Lung microvascular endothelial cell (primary cell): Measurements from ENCODE around the gene POLL. TPM values are rescaled to one million over a fixed set of nuclear protein-coding genes. Genes with fewer than 3 reads are reported as not detected.
A peak's percentile ranks its signal among the peaks of the same experiment; 100 is the strongest.
"Not testable (repeated sequence)": the region's sequence is repeated elsewhere in the genome, so short reads cannot be mapped to it uniquely, and the experiment has no call there.

Experiments
- DNase-seq, 2 donors: peaks; one replicate each; pipeline versions ENCODE4 v3.0.0 to v3.0.0-alpha.2; 2010; ENCODE audit warnings: low read depth in 2 of 2
- total RNA-seq: library from RNA; depleted of rRNA; stranded (reverse); fragments of >200 nt; gene quantifications from 2 replicates; pipeline ENCODE4 v1.2.1, GENCODE V29; 2014

Gene POLL
- total RNA-seq, 1 donor from 2014 or later = 5.0 TPM

- no peak for DNase-seq
Observed at GRCh38 chr10:101611096-101611905, 23.2 kb upstream of the POLL start.

DNA sequence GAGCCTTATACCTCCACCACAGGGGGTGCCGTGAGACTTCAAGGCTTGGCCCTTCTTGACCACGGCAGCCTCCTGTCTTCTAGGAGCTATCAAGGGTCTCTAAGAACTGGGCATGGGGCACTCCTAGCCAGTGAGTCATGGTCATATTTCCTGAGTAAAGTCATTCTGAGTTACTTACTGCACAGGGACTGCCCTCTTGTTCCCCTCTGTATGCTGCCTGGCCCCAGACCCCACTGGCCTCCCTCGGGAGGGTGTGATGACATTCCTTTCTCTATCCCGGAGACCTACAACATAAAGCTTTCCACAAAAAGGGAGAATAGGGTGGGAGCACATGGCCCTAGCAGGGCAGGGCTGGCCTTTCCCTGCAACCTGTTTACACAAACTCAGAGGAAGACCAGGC lies 21.4 kb upstream of the POLL start:
- peak in 1 of 2 donors; percentile 37 for DNase-seq

GRCh38 chr10:101607124-101607523 lies 19.1 kb upstream of the POLL start:
- DNase-seq = peak in 1 of 2 donors; percentile 61

DNA sequence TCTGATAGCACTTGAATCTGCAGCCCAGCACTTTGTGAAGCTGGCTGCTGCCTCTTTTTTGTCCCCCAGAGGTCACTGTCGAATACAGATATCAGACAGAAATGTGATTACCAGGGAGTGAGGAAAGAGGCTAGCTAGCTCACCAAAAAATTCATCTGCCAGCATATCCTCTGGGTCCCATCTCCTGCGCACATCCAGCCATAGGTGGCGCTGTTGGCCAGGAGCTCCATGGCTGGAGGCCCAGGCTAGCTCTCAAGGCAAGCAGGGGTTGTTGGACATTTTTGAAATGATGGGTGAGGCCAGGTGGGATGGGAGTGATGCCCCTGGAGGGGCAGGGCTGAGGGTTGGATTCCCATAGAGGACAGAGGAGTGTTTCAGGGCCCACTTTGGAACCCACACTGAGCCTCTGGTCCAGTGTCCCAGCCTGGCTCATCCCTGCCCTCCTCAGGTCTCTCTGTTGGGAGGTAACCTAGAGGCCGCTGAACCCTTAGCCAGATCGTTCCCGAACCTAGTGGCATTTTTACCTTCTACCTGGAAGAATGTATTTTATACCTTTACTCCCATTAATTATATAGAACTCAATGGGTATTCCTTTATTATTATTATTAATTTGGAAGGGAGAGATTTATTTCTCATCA lies 14.8 kb upstream of the POLL start:
- peak; percentile 68 to 81 for DNase-seq

- no peak for DNase-seq
Observed at GRCh38 chr10:101601541-101601940, 13.5 kb upstream of the POLL start.

DNA sequence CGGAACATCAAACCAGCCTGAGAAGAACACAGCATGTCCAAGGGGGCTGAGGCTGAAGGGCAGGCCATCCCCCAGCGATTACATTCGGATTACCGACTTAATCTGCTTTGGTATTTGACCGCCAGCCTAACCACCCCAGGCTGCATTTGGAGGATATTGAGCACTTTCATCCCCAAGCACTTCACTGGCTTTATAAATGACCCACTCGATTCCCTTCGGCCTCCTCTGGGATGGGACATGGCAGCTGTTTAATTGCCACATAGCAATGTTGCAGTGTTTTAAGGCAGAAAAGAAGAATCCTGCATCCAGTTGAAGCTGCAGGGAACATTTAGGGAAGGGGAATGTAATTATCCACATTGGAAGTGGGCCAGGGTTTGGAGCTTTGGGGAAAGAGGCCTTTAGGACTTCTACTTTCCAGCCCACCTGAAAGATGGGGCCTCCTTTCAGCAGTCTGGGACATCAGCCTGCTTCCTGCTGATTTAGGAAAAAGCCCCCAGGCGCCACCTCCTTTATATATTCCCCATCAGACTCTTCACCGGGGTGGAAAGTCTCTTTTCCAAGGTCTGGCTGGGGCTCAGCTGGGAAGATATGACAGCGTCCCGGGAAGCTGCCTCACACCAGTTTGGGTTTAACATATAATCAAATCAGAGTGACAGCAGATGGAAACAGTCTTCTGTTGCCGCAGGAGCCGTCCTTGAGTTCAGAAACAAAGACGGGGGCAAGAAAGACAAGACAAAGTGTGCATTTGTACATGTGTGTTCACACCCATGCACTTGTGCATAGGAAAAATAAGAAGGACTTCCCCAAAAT lies 9.2 kb upstream of the POLL start:
- no peak for DNase-seq

DNA sequence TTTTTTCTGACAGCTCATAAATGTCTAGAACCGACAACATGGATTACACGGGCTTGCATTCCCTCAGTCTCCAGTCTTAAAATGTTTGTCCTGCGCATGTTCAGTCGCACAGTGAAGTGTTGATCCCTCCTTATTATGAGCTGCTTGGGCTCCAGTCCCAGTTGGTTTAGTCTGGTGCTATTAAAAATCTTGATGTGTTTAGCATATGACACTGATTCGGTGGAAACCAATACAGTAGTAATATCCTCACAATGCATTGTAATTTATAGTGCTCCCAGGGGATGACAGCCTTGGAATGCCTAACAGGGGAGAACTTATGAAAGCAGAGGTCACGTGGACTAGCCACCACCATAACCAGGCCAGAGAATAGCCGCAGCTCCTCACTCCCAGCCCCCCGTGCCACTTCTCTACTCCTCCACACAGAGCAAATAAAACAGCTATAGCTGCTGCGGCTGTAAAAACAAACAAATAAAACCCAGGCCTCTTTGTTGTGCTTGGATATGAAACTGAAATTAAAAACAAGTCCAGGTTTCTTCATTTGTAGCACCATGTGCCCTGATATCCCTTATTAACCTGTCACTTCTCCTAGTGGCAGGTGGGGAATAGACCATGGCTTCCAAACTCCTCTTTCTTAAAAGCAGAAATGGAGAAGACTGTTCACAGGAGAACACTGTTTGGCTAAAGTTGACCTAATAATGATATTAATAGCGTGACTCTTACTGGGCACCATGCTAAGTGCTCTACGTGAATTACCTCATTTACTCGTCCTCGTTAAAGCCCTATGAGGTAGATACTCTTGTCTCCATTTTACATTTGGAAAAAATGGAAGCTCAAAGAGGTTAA lies 7.8 kb upstream of the POLL start:
- no peak for DNase-seq

- DNase-seq = not testable (repeated sequence)
Observed at GRCh38 chr10:101593331-101593730, 5.3 kb upstream of the POLL start.

DNA sequence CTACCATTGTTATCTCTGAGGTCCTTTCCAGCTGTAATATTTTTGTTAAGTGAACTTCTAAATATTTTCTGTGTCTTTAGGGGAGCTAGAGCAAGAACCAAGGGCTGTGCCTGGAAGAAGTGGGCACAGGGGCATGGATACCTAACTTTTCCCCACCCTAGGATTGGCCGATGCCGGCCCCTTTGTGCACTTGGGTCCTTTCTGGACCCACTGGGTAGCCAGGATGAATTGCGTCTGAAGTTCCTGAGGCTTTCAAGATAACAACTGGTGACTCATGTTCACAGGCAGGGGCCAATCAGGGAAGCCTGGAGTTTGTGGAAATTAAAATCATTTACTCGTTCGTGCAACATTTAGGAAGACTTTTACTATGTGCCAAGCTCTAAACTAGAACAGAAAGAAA lies 822 bp upstream of the POLL start:
- DNase-seq = peak in 1 of 2 donors; percentile 54

- DNase-seq = no peak
Observed at GRCh38 chr10:101585841-101586240, 2.2 kb downstream of the POLL start.

DNA sequence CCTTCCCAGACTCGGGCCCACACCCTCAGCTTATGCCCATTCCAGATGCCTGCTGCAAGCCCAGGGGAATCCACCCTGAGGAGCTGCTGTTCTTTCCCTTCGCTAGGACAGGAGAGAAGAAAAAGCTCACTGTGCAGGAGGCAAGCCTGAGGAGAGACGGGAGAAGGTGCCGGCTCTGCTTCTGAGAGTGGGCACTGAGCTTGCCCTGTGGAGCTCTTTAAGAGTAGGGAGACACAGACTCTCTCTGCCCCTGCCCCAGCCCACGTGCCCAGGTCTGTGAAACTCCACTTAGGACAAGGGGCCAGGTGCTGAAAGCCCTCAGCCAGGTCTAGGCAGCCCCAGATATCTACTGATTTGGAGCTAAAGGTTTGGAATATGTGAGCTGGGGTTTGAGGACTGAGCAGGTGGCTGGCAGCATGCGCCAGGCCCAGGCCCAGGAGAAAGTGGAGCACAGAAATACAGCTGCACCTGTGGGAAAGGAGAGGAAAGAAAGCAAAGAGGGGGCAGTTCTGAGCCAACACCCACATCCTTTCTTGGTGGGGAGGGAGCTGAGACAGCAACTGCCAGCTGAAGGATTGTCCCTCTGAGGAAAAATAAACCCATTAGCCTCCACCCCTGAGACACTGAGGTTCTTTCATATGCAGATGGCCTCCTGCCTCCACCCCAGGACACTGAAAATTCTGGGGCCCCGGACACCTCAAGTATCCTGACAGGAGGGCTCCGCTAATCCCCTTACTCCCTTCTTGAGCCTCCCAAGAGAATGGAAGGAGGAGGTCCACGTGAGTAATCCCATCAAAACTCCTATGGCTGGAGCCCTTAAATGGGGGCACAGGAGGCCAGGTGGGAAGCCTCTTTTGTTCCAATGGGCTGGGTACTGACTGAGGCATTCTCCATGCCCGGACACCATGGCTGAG lies 7.3 kb downstream of the POLL start:
- DNase-seq = no peak

DNA sequence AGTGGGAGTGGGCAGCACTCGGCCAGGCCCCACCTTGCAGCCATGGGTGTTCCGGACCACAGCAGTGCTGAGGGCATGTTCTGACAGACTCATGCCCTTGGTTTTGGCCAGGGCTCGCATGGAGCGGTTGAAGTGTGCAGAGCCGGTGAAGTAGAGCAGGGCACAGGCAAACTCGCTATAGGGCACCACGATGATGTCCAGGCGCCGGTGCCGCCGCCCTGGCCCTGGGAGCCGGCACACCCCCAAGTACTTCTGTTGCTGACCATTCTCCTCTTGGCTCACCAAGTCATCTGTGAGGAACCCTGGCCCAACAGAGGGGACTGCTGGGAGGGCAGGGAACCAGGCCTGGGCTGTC lies 8.6 kb downstream of the POLL start:
- DNase-seq = no peak

DNA sequence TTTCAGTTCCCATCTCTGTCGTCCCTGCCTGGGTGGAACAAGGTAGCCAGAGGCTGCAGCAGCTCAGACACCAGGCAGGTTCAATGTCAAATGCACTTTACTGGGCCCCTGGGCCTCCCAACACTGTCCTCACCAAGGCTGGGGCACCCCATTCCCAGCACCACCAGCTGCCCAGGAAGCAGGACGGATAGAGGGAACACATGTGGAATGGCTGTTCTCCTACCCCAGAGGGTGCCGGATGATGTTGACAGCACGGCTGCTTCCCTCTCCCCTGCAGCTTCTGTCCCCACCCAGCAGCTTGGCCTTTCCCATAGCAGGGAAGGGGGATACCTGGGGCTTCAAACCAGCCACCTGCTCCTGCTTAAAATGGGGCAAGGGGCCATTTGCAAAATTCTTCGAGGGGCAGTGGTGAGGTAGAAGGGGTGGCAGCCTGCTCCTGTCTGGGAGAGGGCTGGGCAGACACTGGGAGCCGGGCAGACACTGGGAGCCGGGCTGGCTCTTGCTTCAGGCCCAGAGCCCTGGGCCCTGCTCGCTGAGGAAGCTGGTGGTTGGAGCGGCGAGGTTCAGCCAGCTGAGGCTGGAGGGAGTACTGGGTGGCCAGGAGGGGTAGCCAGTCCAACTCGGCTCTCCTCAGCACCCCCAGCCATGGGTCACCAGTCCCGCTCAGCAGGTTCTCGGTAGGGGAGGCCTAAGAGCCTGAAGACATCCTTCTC lies 9.1 kb downstream of the POLL start:
- DNase-seq = no peak

- no peak for DNase-seq
Observed at GRCh38 chr10:101578192-101578591, 9.9 kb downstream of the POLL start.

- DNase-seq = no peak
Observed at GRCh38 chr10:101577121-101577871, 10.8 kb downstream of the POLL start.

DNA sequence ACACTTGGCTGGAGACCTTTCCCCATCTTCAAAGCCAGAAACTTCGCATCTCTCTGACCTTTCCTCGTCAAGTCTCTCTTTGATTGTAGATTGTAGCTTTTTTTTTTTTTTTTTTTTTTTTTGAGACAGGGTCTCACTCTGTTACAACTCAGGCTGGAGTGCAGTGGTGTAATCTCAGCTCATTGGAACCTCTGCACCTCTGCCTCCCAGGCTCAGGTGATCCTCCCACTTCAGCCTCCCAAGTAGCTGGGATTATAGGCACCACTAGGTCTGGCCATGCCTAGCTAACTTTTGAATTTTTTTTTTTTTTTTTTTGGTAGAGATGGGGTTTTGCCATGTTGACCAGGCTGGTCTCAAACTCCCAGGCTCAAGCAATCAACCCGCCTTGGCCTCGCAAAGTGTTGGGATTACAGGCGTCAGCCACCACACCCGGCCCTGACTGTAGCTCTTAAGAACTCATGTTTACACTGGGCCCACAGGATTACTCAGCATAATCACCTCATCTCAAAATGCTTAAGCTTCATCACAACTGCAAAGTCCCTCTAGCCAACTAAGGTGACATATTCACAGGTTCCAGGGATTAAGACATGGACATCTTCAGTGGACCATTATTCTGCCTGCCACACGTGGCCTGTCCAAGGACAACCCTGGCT lies 11.7 kb downstream of the POLL start:
- DNase-seq = no peak

DNA sequence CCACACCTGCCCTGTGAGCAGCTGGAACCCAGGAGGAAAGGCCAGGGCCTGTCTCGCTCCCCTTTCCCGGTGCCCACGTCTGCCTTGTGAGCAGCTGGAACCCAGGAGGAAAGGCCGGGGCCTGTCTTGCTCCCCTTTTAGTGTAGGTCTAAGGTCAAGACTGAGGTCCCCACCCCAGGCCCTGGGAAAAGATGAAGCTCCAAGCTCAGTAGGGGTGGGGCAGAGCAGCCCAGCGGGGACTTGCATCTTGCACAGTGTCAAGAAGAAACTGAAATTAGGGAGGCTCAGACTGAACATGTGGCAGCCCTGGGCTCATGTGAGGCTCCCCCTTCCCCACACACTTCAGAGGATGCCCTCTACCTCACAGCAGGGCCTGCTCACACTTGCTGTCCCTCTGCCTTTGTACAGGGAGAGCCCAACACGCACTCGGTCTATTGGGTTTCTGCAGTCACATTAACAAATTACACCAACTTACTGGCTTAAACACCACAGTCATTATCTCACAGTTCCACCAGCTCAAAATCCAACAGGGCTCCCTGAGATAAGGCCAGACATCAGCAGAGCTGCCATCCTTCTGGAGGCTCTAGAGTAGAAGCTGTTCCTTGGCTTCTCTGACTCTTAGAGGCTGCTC lies 12.4 kb downstream of the POLL start:
- no peak for DNase-seq

DNA sequence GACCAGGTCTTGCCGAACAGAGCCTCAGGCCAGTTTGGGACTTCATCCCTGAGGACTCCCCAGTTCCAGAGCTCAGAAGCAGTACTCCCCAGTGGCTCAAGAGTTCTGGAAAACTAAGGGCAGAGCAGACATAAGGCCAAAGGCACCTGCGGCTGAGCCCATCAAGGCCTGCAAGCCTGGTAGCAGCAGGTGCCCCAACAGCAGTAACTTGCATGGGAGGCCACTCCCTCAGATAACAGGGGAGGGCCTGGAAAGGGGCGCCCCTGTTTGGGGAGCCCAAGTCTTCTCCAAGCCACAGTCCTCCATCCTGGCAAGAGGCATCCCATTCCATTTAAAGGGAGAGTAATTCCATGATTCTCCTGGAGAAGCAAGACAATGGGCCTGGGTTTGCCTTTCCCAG lies 13.0 kb downstream of the POLL start:
- DNase-seq = no peak
